Measurements from ENCODE around the gene ZHX3. TPM values are rescaled to one million over a fixed set of nuclear protein-coding genes. Genes with fewer than 3 reads are reported as not detected.

The ZHX3 gene
- total and polyA plus RNA-seq, 2 of the 13 experiments (the other 11 are each of a cell fraction or from before 2014, with no cell fraction given) = 8.4 to 11.7 TPM

GRCh38 chr20:41308290-41308711 lies 9.2 kb downstream of the ZHX3 start (continued):
- TF ChIP-seq SOX6 (IDR thresholded peaks at IDR 0.05) (no peak), SOX6 (CRISPR knock-in tag; IDR thresholded peaks at IDR 0.05) (no peak), MNT (IDR thresholded peaks at IDR 0.05) (no peak), AGO2 (optimal IDR thresholded peaks at IDR 0.05; ENCODE audit: low read depth, low read length) (no peak), ZNF556 (CRISPR knock-in tag; IDR thresholded peaks at IDR 0.05; ENCODE audit: borderline replicate concordance) (no peak), RFX1 (IDR thresholded peaks at IDR 0.05) (peak; percentile 36; the same call in 1 of the 2 replicates), MAFK (conservative IDR thresholded peaks at IDR 0.05 in 1 of 2, IDR thresholded peaks at IDR 0.05 in 1 of 2; ENCODE audit: low read length in 2 of 2) (0 out of 4 replicates have a peak, but pooled peaks of 1 of the 2 experiments have one; percentile 7), ZMAT3 (CRISPR knock-in tag; conservative IDR thresholded peaks at IDR 0.05) (no peak), REL (CRISPR knock-in tag; conservative IDR thresholded peaks at IDR 0.05) (no peak), MIER3 (CRISPR knock-in tag; IDR thresholded peaks at IDR 0.05; ENCODE audit: borderline replicate concordance) (no peak), ZIK1 (CRISPR knock-in tag; IDR thresholded peaks at IDR 0.05; ENCODE audit: borderline replicate concordance, low read depth) (no peak), HNF4A (CRISPR knock-in tag; IDR thresholded peaks at IDR 0.05) (peak; percentile 53), ZBTB38 (CRISPR knock-in tag; IDR thresholded peaks at IDR 0.05) (no peak), ZBTB40 (IDR thresholded peaks at IDR 0.05) (no peak), ZBTB40 (CRISPR knock-in tag; IDR thresholded peaks at IDR 0.05) (no peak), ZNF747 (CRISPR knock-in tag; IDR thresholded peaks at IDR 0.05; ENCODE audit: borderline replicate concordance) (no peak), EHMT2 (IDR thresholded peaks at IDR 0.05; ENCODE audit: borderline replicate concordance, low read depth, low read length) (0 out of 2 replicates have a peak, but pooled peaks have one; percentile 19), NFATC3 (CRISPR knock-in tag; IDR thresholded peaks at IDR 0.05) (no peak), NR2F6 (IDR thresholded peaks at IDR 0.05) (no peak), NR2F6 (CRISPR knock-in tag; IDR thresholded peaks at IDR 0.05) (no peak), NFE2L1 (CRISPR knock-in tag; IDR thresholded peaks at IDR 0.05; ENCODE audit: borderline replicate concordance) (no peak), ZNF569 (CRISPR knock-in tag; IDR thresholded peaks at IDR 0.05; ENCODE audit: borderline replicate concordance) (no peak)
